CD8-positive, alpha-beta memory T cell (primary cell): ENCODE measurements around the gene GPR158. TPM values are rescaled to one million over a fixed set of nuclear protein-coding genes. Genes with fewer than 3 reads are reported as not detected.
A peak's percentile ranks its signal among the peaks of the same experiment; 100 is the strongest.

Source experiments
- CTCF ChIA-PET: fragments of 350-600 bp; sonication (Branson Sonifier 250); formaldehyde crosslinking; loops from one replicate; lab custom pipeline; 2021; ENCODE audit warnings: antibody characterized with exemption; lab: Charles Lee
- POLR2A ChIA-PET: fragments of 350-600 bp; sonication (Branson Sonifier 250); formaldehyde crosslinking; loops from one replicate; lab custom pipeline; 2021; ENCODE audit warnings: antibody characterized with exemption; lab: Charles Lee
- DNase-seq, 5 donors: peaks; one replicate each; pipeline versions ENCODE4 v3.0.0 to v3.0.0-alpha.2; 2020 to 2022; ENCODE audit warnings: mixed read lengths in 1 of 5
- H3K27ac ChIP-seq: one replicate; pipeline ENCODE4 v1.7.0; 2013; ENCODE audit warnings: low read depth, mild to moderate bottlenecking, low read length, moderate library complexity
- H3K27me3 ChIP-seq: 2 replicates; pipeline ENCODE4 v1.7.0; 2013; ENCODE audit warnings: low read length, mild to moderate bottlenecking; ENCODE audit not compliant: insufficient read depth, poor library complexity, severe bottlenecking
- H3K36me3 ChIP-seq: 2 replicates; pipeline ENCODE4 v1.7.0; 2013; ENCODE audit warnings: mild to moderate bottlenecking, low read length, moderate library complexity; ENCODE audit not compliant: insufficient read depth
- H3K4me1 ChIP-seq: 2 replicates; pipeline ENCODE4 v1.7.0; 2013; ENCODE audit warnings: mild to moderate bottlenecking, low read length, moderate library complexity; ENCODE audit not compliant: insufficient read depth
- H3K4me3 ChIP-seq: 2 replicates; pipeline ENCODE4 v1.7.0; 2013; ENCODE audit warnings: mild to moderate bottlenecking, low read length
- H3K9me3 ChIP-seq: 2 replicates; pipeline ENCODE4 v1.7.0; 2013; ENCODE audit warnings: mild to moderate bottlenecking, low read length
- H3K27ac Mint-ChIP-seq, 8 donors: one replicate each; pipeline ENCODE4 v1.8.0; 2020 to 2021; ENCODE audit warnings: mixed read lengths in 8 of 8, mild to moderate bottlenecking in 6 of 8, inconsistent platforms in 3 of 8, moderate library complexity in 3 of 8
- H3K27me3 Mint-ChIP-seq, 2 donors: one replicate each; pipeline ENCODE4 v1.8.0; 2020 to 2021; ENCODE audit warnings: mixed read lengths in 2 of 2, mild to moderate bottlenecking in 1 of 2, moderate library complexity in 1 of 2
- H3K36me3 Mint-ChIP-seq, 3 donors: one replicate each; pipeline ENCODE4 v1.8.0; 2020 to 2021; ENCODE audit warnings: mixed read lengths in 3 of 3, inconsistent platforms in 1 of 3, mild to moderate bottlenecking in 1 of 3
- H3K4me1 Mint-ChIP-seq, 3 donors: one replicate each; pipeline ENCODE4 v1.8.0; 2020 to 2021; ENCODE audit warnings: mixed read lengths in 3 of 3, inconsistent platforms in 1 of 3, mild to moderate bottlenecking in 1 of 3
- H3K4me3 Mint-ChIP-seq, 7 donors: one replicate each; pipeline ENCODE4 v1.8.0; 2020 to 2021; ENCODE audit warnings: mixed read lengths in 7 of 7, mild to moderate bottlenecking in 6 of 7, moderate library complexity in 4 of 7, inconsistent platforms in 2 of 7
- H3K9me3 Mint-ChIP-seq, 5 donors: one replicate each; pipeline ENCODE4 v1.8.0; 2020 to 2022; ENCODE audit warnings: mixed read lengths in 5 of 5, mild to moderate bottlenecking in 3 of 5, moderate library complexity in 2 of 5, inconsistent platforms in 1 of 5
- polyA plus RNA-seq: library from polyadenylated mRNA; unstranded; fragments of 300-500 nt; fragmentation: Illumina TruSeq; gene quantifications from one replicate; pipeline ENCODE4 v1.2.3, GENCODE V29; 2021
- total RNA-seq, 2 experiments: library from RNA; stranded (reverse); gene quantifications; one replicate each; pipeline ENCODE4 v1.2.3, GENCODE V29; 2021

The GPR158 gene
- total and polyA plus RNA-seq, 3 experiments from 2014 or later, result not detected

- no peak overlapping the region for H3K4me3 Mint-ChIP-seq
- H3K4me3 ChIP-seq, result no peak overlapping the region
- no peak overlapping the region for H3K27ac Mint-ChIP-seq
- POLR2A ChIA-PET, result no interaction called here
- DNase-seq, result no peak
- CTCF ChIA-PET, result no interaction called here
- H3K9me3 Mint-ChIP-seq, result peaks cover 2 to 28% (median 3%) of the 10 kb centered on the region in 5 donors
- H3K4me1 Mint-ChIP-seq, result no peaks in the 10 kb centered on the region
- H3K4me1 ChIP-seq, result no peaks in the 10 kb centered on the region
- H3K27ac ChIP-seq, result no peak overlapping the region
- no peaks in the 10 kb centered on the region for H3K36me3 ChIP-seq
- H3K27me3 Mint-ChIP-seq, result no peaks in the 10 kb centered on the region
- H3K27me3 ChIP-seq, result no peaks in the 10 kb centered on the region
- H3K36me3 Mint-ChIP-seq, result no peaks in the 10 kb centered on the region
- no peaks in the 10 kb centered on the region for H3K9me3 ChIP-seq
These were observed 269.5 kb downstream of the GPR158 start for GRCh38 chr10:25444266-25444665.

GRCh38 chr10:25451401-25451800 lies 276.6 kb downstream of the GPR158 start:
- no peaks in the 10 kb centered on the region for H3K27me3 Mint-ChIP-seq
- H3K9me3 Mint-ChIP-seq, result peaks cover 5 to 38% (median 13%) of the 10 kb centered on the region in 5 donors

GRCh38 chr10:25453619-25454018 lies 278.8 kb downstream of the GPR158 start:
- H3K4me3 Mint-ChIP-seq, result no peak overlapping the region
- DNase-seq, result no peak
- CTCF ChIA-PET, result no interaction called here
- Histone ChIP-seq H3K4me3 (no peak overlapping the region), H3K27ac (no peak overlapping the region), H3K9me3 (no peaks in the 10 kb centered on the region), H3K36me3 (no peaks in the 10 kb centered on the region), H3K27me3 (no peaks in the 10 kb centered on the region), H3K4me1 (no peaks in the 10 kb centered on the region)
- no peaks in the 10 kb centered on the region for H3K27me3 Mint-ChIP-seq
- no peaks in the 10 kb centered on the region for H3K36me3 Mint-ChIP-seq
- H3K27ac Mint-ChIP-seq, result no peak overlapping the region
- peaks cover 5 to 36% (median 13%) of the 10 kb centered on the region in 5 donors for H3K9me3 Mint-ChIP-seq
- POLR2A ChIA-PET, result no interaction called here
- H3K4me1 Mint-ChIP-seq, result no peaks in the 10 kb centered on the region

More at GRCh38 chr10:25451401-25451800, 276.6 kb downstream of the GPR158 start:
- Mint-ChIP-seq H3K27ac (no peak overlapping the region), H3K36me3 (no peaks in the 10 kb centered on the region), H3K4me3 (no peak overlapping the region), H3K4me1 (no peaks in the 10 kb centered on the region)
- CTCF ChIA-PET, result no interaction called here
- Histone ChIP-seq H3K4me3 (no peak overlapping the region), H3K9me3 (no peaks in the 10 kb centered on the region), H3K4me1 (no peaks in the 10 kb centered on the region), H3K36me3 (no peaks in the 10 kb centered on the region), H3K27ac (no peak overlapping the region), H3K27me3 (no peaks in the 10 kb centered on the region)
- POLR2A ChIA-PET, result no interaction called here
- DNase-seq, result no peak

- H3K36me3 ChIP-seq, result no peaks in the 10 kb centered on the region
These were observed 281.3 kb downstream of the GPR158 start for GRCh38 chr10:25455980-25456567.

GRCh38 chr10:25457552-25457951 lies 282.8 kb downstream of the GPR158 start:
- Histone ChIP-seq H3K36me3 (no peaks in the 10 kb centered on the region), H3K27ac (no peak overlapping the region), H3K4me1 (no peaks in the 10 kb centered on the region), H3K4me3 (no peak overlapping the region), H3K9me3 (no peaks in the 10 kb centered on the region), H3K27me3 (no peaks in the 10 kb centered on the region)
- POLR2A ChIA-PET, result no interaction called here
- DNase-seq, result no peak
- H3K27ac Mint-ChIP-seq, result no peak overlapping the region
- no peaks in the 10 kb centered on the region for H3K27me3 Mint-ChIP-seq
- no peaks in the 10 kb centered on the region for H3K36me3 Mint-ChIP-seq
- peaks cover 4 to 26% (median 9%) of the 10 kb centered on the region in 5 donors for H3K9me3 Mint-ChIP-seq
- H3K4me3 Mint-ChIP-seq, result no peak overlapping the region
- no peaks in the 10 kb centered on the region for H3K4me1 Mint-ChIP-seq
- CTCF ChIA-PET, result no interaction called here

More at GRCh38 chr10:25455980-25456567, 281.3 kb downstream of the GPR158 start:
- H3K27ac ChIP-seq, result no peak overlapping the region
- Mint-ChIP-seq H3K36me3 (no peaks in the 10 kb centered on the region), H3K4me1 (no peaks in the 10 kb centered on the region), H3K27me3 (no peaks in the 10 kb centered on the region), H3K9me3 (peaks cover 4 to 26% (median 9%) of the 10 kb centered on the region in 5 donors), H3K27ac (no peak overlapping the region), H3K4me3 (no peak overlapping the region)
- ChIA-PET POLR2A (no interaction called here), CTCF (no interaction called here)
- no peaks in the 10 kb centered on the region for H3K9me3 ChIP-seq
- H3K27me3 ChIP-seq, result no peaks in the 10 kb centered on the region
- H3K4me1 ChIP-seq, result no peaks in the 10 kb centered on the region
- no peak for DNase-seq
- no peak overlapping the region for H3K4me3 ChIP-seq

GRCh38 chr10:25465582-25466372 lies 291.0 kb downstream of the GPR158 start:
- H3K36me3 Mint-ChIP-seq, result no peaks in the 10 kb centered on the region
- Histone ChIP-seq H3K4me3 (no peak overlapping the region), H3K36me3 (no peaks in the 10 kb centered on the region), H3K9me3 (no peaks in the 10 kb centered on the region), H3K27me3 (no peaks in the 10 kb centered on the region), H3K27ac (peak overlapping the region; percentile 57), H3K4me1 (no peaks in the 10 kb centered on the region)
- POLR2A ChIA-PET, result no interaction called here
- no peak overlapping the region for H3K4me3 Mint-ChIP-seq
- peaks cover 0 to 7% (median 3%) of the 10 kb centered on the region in 5 donors for H3K9me3 Mint-ChIP-seq
- no peak for DNase-seq
- H3K27me3 Mint-ChIP-seq, result no peaks in the 10 kb centered on the region
- CTCF ChIA-PET, result no interaction called here
- no peak overlapping the region for H3K27ac Mint-ChIP-seq
- H3K4me1 Mint-ChIP-seq, result no peaks in the 10 kb centered on the region

GRCh38 chr10:25467881-25468280 lies 293.1 kb downstream of the GPR158 start:
- H3K4me1 ChIP-seq, result no peaks in the 10 kb centered on the region
- no peaks in the 10 kb centered on the region for H3K36me3 ChIP-seq
- Mint-ChIP-seq H3K27me3 (no peaks in the 10 kb centered on the region), H3K36me3 (no peaks in the 10 kb centered on the region), H3K4me3 (no peak overlapping the region), H3K9me3 (peaks cover 0 to 7% (median 3%) of the 10 kb centered on the region in 5 donors), H3K4me1 (no peaks in the 10 kb centered on the region), H3K27ac (no peak overlapping the region)
- H3K27me3 ChIP-seq, result no peaks in the 10 kb centered on the region
- POLR2A ChIA-PET, result no interaction called here
- no peak overlapping the region for H3K4me3 ChIP-seq
- CTCF ChIA-PET, result no interaction called here
- no peak overlapping the region for H3K27ac ChIP-seq
- H3K9me3 ChIP-seq, result no peaks in the 10 kb centered on the region
- no peak for DNase-seq

GRCh38 chr10:25481467-25481866 lies 306.7 kb downstream of the GPR158 start:
- Mint-ChIP-seq H3K27ac (no peak overlapping the region), H3K27me3 (peaks cover 0 to 1% of the 10 kb centered on the region in 2 donors), H3K9me3 (peaks cover 4 to 15% (median 7%) of the 10 kb centered on the region in 5 donors), H3K36me3 (no peaks in the 10 kb centered on the region), H3K4me1 (no peaks in the 10 kb centered on the region), H3K4me3 (no peak overlapping the region)
- H3K4me1 ChIP-seq, result no peaks in the 10 kb centered on the region
- no peak overlapping the region for H3K4me3 ChIP-seq
- H3K9me3 ChIP-seq, result no peaks in the 10 kb centered on the region
- no peaks in the 10 kb centered on the region for H3K36me3 ChIP-seq
- ChIA-PET CTCF (no interaction called here), POLR2A (no interaction called here)
- no peak overlapping the region for H3K27ac ChIP-seq
- H3K27me3 ChIP-seq, result no peaks in the 10 kb centered on the region
- no peak for DNase-seq
